ENCODE results near the gene EGR4. TPM values are rescaled to one million over a fixed set of nuclear protein-coding genes. Genes with fewer than 3 reads are reported as not detected.

The EGR4 gene
- total RNA-seq, 1 donor from 2014 or later: not detected

DNA sequence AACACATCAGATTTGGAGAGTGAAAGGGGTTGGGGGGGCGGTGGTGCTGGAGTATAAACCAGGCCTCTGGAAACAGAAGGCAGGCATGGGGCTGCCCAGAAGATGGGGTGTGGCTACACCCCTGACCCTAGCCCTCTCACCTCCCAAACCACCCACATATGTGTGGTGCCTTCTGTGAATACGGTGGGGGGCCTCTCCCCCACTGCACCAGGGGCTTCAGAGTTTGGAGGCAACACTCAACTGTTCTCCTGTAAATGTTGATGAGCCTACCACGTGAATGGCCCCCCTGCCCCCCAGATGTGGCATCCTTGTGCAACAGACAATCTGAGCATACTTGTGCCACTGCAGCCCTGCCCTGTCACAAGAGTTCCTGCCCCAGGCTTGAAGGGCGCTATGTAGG is 28.6 kb downstream of the EGR4 start:
- Mint-ChIP-seq H3K4me1 (ENCODE audit: low read depth, unreplicated experiment) (peaks cover 14% of the 10 kb centered on the region), H3K27me3 (ENCODE audit: low read depth, unreplicated experiment) (peaks cover 20% of the 10 kb centered on the region), H3K4me3 (ENCODE audit: unreplicated experiment) (no peak overlapping the region), H3K27ac (ENCODE audit: unreplicated experiment) (no peak overlapping the region), H3K36me3 (ENCODE audit: low read depth, unreplicated experiment) (peaks cover 17% of the 10 kb centered on the region), H3K9me3 (ENCODE audit: unreplicated experiment) (no peaks in the 10 kb centered on the region)
- Histone ChIP-seq H3K27me3 (ENCODE audit: insufficient read depth, low read length) (peaks cover 22% of the 10 kb centered on the region), H3K9me3 (ENCODE audit: insufficient read depth, low read depth, low read length) (no peaks in the 10 kb centered on the region), H3K4me1 (ENCODE audit: insufficient read depth, low read length) (peaks cover 5% of the 10 kb centered on the region), H3K36me3 (ENCODE audit: insufficient read depth, low read length) (no peaks in the 10 kb centered on the region), H3K9ac (ENCODE audit: low read length) (no peak overlapping the region), H3K79me2 (ENCODE audit: insufficient read depth, low read length) (no peaks in the 10 kb centered on the region), H3K4me2 (ENCODE audit: low read length) (no peak overlapping the region), H4K20me1 (ENCODE audit: insufficient read depth, low read length) (peaks cover 27% of the 10 kb centered on the region), H3K27ac (ENCODE audit: low read depth, low read length) (no peak overlapping the region), H3K4me3 (ENCODE audit: insufficient read depth, low read depth, low read length) (no peak overlapping the region), H2AFZ (ENCODE audit: low read depth, low read length) (no peak overlapping the region)
- FAIRE-seq: no peak
- TF ChIP-seq, protein P1, sequence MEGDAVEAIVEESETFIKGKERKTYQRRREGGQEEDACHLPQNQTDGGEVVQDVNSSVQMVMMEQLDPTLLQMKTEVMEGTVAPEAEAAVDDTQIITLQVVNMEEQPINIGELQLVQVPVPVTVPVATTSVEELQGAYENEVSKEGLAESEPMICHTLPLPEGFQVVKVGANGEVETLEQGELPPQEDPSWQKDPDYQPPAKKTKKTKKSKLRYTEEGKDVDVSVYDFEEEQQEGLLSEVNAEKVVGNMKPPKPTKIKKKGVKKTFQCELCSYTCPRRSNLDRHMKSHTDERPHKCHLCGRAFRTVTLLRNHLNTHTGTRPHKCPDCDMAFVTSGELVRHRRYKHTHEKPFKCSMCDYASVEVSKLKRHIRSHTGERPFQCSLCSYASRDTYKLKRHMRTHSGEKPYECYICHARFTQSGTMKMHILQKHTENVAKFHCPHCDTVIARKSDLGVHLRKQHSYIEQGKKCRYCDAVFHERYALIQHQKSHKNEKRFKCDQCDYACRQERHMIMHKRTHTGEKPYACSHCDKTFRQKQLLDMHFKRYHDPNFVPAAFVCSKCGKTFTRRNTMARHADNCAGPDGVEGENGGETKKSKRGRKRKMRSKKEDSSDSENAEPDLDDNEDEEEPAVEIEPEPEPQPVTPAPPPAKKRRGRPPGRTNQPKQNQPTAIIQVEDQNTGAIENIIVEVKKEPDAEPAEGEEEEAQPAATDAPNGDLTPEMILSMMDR (IDR thresholded peaks at IDR 0.05; ENCODE audit: insufficient read depth, low read depth, low read length): no peak
- no peak for TF ChIP-seq EZH2 (IDR thresholded peaks at IDR 0.05; ENCODE audit: insufficient read depth, low read length)
- DNase-seq (ENCODE audit: low read depth): no peak

DNA sequence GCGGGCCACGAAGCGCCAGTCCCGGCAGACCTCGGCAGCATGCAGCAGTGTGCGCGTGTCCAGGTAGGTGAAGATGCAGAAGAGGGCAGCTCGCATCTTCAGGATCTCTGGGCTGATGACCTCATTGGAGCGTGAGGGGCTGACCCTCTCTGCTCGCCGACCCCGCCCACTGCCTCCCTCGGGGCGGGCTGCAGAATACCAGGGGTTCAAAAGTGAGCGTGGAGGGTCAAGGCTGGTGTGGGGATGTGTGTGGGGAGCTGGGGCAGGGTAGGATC is 29.1 kb downstream of the EGR4 start:
- Histone ChIP-seq H4K20me1 (ENCODE audit: insufficient read depth, low read length) (peaks cover 27% of the 10 kb centered on the region), H3K79me2 (ENCODE audit: insufficient read depth, low read length) (no peaks in the 10 kb centered on the region), H2AFZ (ENCODE audit: low read depth, low read length) (no peak overlapping the region), H3K27ac (ENCODE audit: low read depth, low read length) (no peak overlapping the region), H3K4me2 (ENCODE audit: low read length) (no peak overlapping the region), H3K27me3 (ENCODE audit: insufficient read depth, low read length) (peaks cover 20% of the 10 kb centered on the region), H3K4me3 (ENCODE audit: insufficient read depth, low read depth, low read length) (no peak overlapping the region), H3K9ac (ENCODE audit: low read length) (no peak overlapping the region), H3K4me1 (ENCODE audit: insufficient read depth, low read length) (peaks cover 4% of the 10 kb centered on the region), H3K36me3 (ENCODE audit: insufficient read depth, low read length) (no peaks in the 10 kb centered on the region), H3K9me3 (ENCODE audit: insufficient read depth, low read depth, low read length) (no peaks in the 10 kb centered on the region)
- DNase-seq (ENCODE audit: low read depth) (no peak), FAIRE-seq (no peak)
- Mint-ChIP-seq H3K36me3 (ENCODE audit: low read depth, unreplicated experiment) (peaks cover 22% of the 10 kb centered on the region), H3K27me3 (ENCODE audit: low read depth, unreplicated experiment) (peaks cover 19% of the 10 kb centered on the region), H3K9me3 (ENCODE audit: unreplicated experiment) (no peaks in the 10 kb centered on the region), H3K27ac (ENCODE audit: unreplicated experiment) (no peak overlapping the region), H3K4me1 (ENCODE audit: low read depth, unreplicated experiment) (peaks cover 14% of the 10 kb centered on the region), H3K4me3 (ENCODE audit: unreplicated experiment) (no peak overlapping the region)
- TF ChIP-seq, protein P1 (IDR thresholded peaks at IDR 0.05; ENCODE audit: insufficient read depth, low read depth, low read length): no peak
- no peak for TF ChIP-seq EZH2 (IDR thresholded peaks at IDR 0.05; ENCODE audit: insufficient read depth, low read length)

DNA sequence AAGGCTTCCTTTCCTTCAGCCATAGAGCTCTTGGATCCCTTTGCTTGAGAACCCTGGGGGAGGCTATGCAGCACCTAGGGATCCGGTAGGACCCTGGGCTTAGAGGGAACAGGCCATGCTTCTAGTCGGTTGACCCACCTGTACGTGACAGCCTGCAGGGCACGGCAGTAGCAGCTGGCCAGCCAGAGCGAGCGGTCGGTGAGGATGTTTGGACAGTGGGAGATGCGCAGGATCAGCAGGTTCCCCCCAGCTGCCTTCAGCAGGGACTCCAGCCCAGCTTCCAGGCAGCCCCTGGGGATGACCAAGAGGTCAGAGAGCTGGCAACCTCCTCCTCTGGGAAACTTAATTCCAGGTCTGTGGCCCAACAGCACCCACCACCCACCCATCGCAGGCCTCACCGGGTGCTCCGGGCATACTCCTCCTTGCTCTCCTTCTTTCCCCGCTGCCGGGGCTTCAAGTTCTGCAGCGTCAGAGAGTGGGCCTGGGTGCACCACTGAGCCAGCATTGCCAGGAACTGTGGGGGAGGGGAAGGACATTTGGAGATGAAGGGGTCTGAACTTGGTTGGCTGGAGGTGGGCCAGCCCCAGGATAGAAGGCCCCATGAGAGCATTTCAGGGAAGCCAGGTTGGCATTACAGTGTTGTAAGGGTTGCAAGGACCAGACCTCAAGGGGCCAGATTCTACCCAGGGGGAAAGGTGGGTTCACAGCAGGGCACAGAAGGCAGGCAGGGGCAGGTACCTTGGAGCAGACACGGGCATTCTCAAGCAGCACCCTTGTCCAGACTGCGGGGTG is 29.6 kb downstream of the EGR4 start:
- no peak overlapping the region for H3K4me3 Mint-ChIP-seq (ENCODE audit: unreplicated experiment)
- H3K27ac Mint-ChIP-seq (ENCODE audit: unreplicated experiment): no peak overlapping the region

More for the DNA sequence above, 29.6 kb downstream of the EGR4 start:
- no peak overlapping the region for H3K9ac ChIP-seq (ENCODE audit: low read length)
- H3K79me2 ChIP-seq (ENCODE audit: insufficient read depth, low read length): no peaks in the 10 kb centered on the region
- no peaks in the 10 kb centered on the region for H3K4me1 ChIP-seq (ENCODE audit: insufficient read depth, low read length)
- no peak for DNase-seq (ENCODE audit: low read depth)
- no peak for TF ChIP-seq EZH2 (IDR thresholded peaks at IDR 0.05; ENCODE audit: insufficient read depth, low read length)
- TF ChIP-seq, protein P1 (IDR thresholded peaks at IDR 0.05; ENCODE audit: insufficient read depth, low read depth, low read length): no peak
- no peaks in the 10 kb centered on the region for H3K9me3 Mint-ChIP-seq (ENCODE audit: unreplicated experiment)
- H3K9me3 ChIP-seq (ENCODE audit: insufficient read depth, low read depth, low read length): no peaks in the 10 kb centered on the region
- peaks cover 26% of the 10 kb centered on the region for H3K36me3 Mint-ChIP-seq (ENCODE audit: low read depth, unreplicated experiment)
- no peak overlapping the region for H2AFZ ChIP-seq (ENCODE audit: low read depth, low read length)
- no peaks in the 10 kb centered on the region for H3K36me3 ChIP-seq (ENCODE audit: insufficient read depth, low read length)
- H4K20me1 ChIP-seq (ENCODE audit: insufficient read depth, low read length): peaks cover 27% of the 10 kb centered on the region
- peaks cover 19% of the 10 kb centered on the region for H3K27me3 ChIP-seq (ENCODE audit: insufficient read depth, low read length)
- peaks cover 18% of the 10 kb centered on the region for H3K27me3 Mint-ChIP-seq (ENCODE audit: low read depth, unreplicated experiment)
- no peak for FAIRE-seq
- H3K4me3 ChIP-seq (ENCODE audit: insufficient read depth, low read depth, low read length): no peak overlapping the region
- H3K4me2 ChIP-seq (ENCODE audit: low read length): no peak overlapping the region
- H3K4me1 Mint-ChIP-seq (ENCODE audit: low read depth, unreplicated experiment): peaks cover 14% of the 10 kb centered on the region
- no peak overlapping the region for H3K27ac ChIP-seq (ENCODE audit: low read depth, low read length)

All from astrocyte (in vitro differentiated cells and primary cell).